IPS-18c (cell line): ENCODE data around the gene LRRC4C.
"Not testable (repeated sequence)": the region's sequence is repeated elsewhere in the genome, so short reads cannot be mapped to it uniquely, and the experiment has no call there.

Experiments
- H3K4me3 ChIP-seq: 2 replicates; pipeline ENCODE4 v1.7.0; 2013; ENCODE audit warnings: low read depth, mild to moderate bottlenecking, low read length, moderate library complexity; ENCODE audit not compliant: insufficient read depth
- H3K9me3 ChIP-seq: one replicate; pipeline ENCODE4 v1.6.1; 2013; ENCODE audit warnings: mild to moderate bottlenecking, low read length, moderate library complexity; ENCODE audit not compliant: control insufficient read depth, insufficient read depth

Gene LRRC4C

GRCh38 chr11:41045266-41045665 is 414.2 kb downstream of the LRRC4C start:
- H3K9me3 ChIP-seq = no peaks in the 10 kb centered on the region

GRCh38 chr11:41044747-41045146 is 414.7 kb downstream of the LRRC4C start:
- Histone ChIP-seq H3K4me3 (no peak overlapping the region), H3K9me3 (no peaks in the 10 kb centered on the region)

More at GRCh38 chr11:41045266-41045665, 414.2 kb downstream of the LRRC4C start:
- no peak overlapping the region for H3K4me3 ChIP-seq

DNA sequence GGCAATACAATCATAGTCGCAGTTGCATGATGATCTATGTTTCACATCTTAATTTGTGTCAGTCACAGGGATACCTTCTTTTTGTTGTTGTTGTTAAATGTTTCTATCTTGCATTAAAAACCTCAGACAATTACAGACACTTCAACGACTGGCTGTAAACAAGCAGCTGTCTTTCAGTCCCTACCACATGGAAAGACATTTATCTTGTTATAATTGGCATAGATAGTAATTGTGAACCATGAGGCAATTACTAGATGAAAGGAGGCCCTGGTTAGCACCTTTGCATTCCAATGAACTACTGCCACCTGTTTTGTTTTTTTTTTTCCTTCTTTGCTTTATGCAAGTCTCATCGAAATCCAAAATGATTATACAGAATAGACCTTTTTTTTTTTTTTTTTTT is 416.8 kb downstream of the LRRC4C start:
- H3K4me3 ChIP-seq = no peak overlapping the region
- H3K9me3 ChIP-seq = no peaks in the 10 kb centered on the region

DNA sequence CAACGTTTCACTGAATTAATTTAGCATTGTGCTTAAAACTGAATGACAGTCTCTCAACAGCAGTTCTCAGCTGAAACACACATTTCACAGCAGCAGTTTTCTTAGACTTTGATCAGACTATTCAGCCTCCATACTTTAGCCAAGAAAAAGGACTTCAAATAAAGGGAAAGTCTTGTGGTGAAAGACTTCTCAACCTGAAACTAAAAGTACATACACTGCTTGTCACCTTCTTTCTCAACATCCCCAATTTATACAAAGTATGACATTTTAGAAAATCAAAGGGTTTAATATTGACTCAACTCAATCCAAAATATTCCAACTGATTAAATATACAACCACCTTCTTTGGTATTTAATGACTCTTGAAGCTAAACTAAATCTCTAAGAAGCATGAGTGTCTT is 419.0 kb downstream of the LRRC4C start:
- no peak overlapping the region for H3K4me3 ChIP-seq
- no peaks in the 10 kb centered on the region for H3K9me3 ChIP-seq

GRCh38 chr11:41039592-41039991 is 419.9 kb downstream of the LRRC4C start:
- Histone ChIP-seq H3K9me3 (no peaks in the 10 kb centered on the region), H3K4me3 (no peak overlapping the region)

DNA sequence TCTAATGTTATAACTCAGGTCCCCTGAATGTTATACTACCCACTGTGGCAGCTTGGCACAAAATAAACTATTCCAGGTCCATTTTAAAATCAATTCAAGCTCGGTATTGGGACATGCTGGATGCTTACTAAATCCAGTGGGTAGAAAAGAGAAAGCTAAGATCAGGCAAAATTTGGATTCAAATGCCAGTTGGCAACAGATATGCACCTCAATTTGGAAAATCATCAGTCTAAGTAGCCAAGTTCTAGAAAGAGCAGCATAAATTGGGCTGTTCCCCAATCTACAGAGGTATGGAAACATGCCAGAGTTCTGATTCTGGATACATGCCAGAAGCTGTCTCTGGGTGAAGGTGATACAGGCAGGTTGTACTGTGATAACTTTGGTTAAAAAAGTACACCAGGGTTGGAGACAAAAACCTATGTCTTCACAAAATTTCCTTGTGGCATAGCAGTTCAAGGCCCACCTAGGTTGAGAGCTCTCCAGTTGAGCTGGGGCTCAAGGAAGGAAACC is 427.8 kb downstream of the LRRC4C start:
- no peaks in the 10 kb centered on the region for H3K9me3 ChIP-seq
- no peak overlapping the region for H3K4me3 ChIP-seq

- no peaks in the 10 kb centered on the region for H3K9me3 ChIP-seq
These were observed 439.2 kb downstream of the LRRC4C start for GRCh38 chr11:41020259-41020658.

DNA sequence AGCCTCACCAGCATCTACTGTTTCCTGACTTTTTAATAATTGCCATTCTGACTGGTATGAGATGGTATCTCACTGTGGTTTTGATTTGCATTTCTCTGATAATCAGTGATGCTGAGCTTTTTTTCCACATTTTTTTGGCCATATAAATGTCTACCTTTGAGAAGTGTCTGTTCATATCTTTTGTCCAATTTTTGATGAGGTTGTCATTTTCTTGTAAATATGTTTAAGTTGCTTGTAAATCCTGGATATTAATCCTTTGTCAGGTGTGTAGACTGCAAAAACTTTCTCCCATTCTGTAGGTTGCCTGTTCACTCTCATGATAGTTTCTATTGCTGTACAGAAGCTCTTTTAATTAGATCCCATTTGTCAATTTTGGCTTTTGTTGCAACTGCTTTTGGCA is 439.8 kb downstream of the LRRC4C start:
- H3K4me3 ChIP-seq, H3K9me3 ChIP-seq: not testable (repeated sequence)

More at GRCh38 chr11:41020259-41020658, 439.2 kb downstream of the LRRC4C start:
- no peak overlapping the region for H3K4me3 ChIP-seq

DNA sequence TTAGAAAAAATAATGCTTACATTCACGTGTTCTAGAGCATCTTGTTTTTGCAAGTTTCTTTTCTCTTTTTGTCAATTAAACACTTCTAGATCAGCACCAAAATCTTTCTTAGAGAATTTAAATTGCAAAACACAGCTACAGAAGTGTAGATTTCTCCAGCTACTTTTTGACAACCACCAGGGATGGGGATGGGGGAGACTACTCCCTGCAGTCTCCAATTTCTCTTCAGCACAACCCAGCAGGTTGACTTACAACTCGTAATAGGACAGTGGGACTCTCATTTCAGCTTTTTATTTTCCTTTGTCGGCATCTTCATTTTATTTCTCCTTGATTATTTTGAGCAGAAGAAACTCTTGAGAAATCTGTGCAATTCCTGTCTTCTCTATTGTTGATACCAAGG is 441.2 kb downstream of the LRRC4C start:
- H3K4me3 ChIP-seq = no peak overlapping the region
- H3K9me3 ChIP-seq = no peaks in the 10 kb centered on the region

GRCh38 chr11:41010361-41011050 is 448.9 kb downstream of the LRRC4C start:
- H3K9me3 ChIP-seq = no peaks in the 10 kb centered on the region
- no peak overlapping the region for H3K4me3 ChIP-seq

DNA sequence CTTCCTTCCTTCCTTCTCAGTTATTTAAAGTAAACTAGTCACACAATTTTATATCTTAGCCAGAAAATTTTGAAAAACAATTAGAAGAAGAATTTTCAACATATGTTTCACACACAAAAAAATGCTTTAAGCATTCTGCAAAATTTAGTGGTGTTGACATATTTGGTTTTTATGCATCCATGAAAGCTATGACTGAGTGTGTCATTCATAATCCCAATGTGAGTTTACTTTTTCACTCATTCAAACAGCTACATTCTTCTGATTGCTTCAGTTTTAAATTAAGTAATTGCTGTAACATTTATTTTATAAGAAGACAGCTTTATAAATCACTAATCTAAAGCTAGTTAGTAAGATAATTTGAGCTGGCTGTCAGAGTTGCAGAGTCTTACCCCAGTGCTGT is 453.5 kb downstream of the LRRC4C start:
- Histone ChIP-seq H3K9me3 (no peaks in the 10 kb centered on the region), H3K4me3 (no peak overlapping the region)

DNA sequence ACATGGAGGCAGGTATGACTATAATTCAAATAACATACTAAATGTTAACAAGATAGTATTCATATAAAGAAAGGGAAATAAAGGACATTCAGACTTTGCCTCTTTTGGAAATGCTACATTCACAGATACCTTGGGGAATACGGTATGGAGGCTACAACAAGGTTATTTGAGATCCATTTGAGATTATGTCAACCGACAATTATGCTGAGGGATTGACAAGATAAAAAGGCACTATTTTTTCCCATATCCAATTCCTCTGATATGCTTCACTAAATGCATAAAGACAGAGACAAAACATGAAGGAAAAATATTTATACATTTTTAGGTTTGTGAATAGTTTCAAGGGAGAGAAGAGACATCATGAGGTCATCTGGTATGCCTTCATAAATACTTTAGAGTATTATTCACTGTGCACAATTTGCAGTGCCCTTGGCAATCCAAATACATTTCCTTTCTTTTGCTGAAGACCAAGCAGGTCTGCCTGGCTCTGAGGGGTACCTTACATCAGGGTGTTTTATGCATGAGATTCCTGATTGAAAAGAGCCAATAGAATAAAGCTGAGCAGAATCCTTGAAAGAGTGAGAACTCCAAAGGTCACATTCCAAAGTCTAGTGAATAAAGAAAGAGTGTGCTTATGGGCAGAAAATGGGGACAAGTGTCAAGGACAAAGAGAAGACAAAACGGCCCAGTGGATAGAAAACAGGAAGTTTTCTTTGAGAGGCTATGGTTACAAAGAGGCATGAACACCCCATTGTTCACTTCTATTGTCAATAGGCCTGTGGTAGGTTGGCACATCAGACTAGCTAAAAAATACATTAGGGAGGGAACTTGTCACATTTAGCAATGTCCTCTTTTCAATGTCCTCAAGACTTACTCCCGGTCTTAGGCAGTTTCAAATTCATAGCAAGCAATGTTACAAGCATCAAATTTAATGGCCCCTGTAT is 455.8 kb downstream of the LRRC4C start:
- H3K4me3 ChIP-seq = no peak overlapping the region
- no peaks in the 10 kb centered on the region for H3K9me3 ChIP-seq

- H3K4me3 ChIP-seq = no peak overlapping the region
- no peaks in the 10 kb centered on the region for H3K9me3 ChIP-seq
These were observed 460.5 kb downstream of the LRRC4C start for GRCh38 chr11:40998920-40999319.

DNA sequence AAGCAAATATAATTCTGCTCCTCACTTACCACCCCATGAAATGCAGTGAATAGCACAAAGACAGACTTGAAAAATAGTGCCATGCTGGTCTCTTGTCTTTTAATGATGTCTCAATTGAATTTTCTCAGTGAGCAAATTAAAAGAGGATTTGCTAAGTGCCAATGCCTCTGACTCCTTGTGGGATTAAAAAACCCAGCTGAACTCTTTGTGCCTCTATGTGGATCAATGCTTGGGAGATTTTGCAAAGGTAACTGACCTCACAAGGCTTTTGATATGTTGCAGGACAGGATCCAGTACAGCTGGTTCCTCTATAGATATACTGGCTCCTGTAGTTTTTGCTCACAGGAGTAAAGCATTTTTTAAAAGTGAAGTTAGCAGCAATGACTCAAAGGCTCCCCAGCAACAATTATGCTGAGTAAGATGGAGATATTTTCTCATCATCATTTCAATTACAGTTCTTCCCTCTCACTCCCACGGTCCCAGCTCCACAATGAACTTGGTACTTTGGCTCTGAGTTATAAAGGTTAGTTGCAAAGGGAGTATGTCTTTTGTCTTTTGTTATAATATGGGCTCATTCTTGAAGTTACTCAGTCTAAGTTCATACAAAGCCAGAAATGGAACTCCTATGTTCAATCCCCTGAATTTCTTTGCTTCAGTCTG is 471.5 kb downstream of the LRRC4C start:
- Histone ChIP-seq H3K4me3 (no peak overlapping the region), H3K9me3 (peaks cover 2% of the 10 kb centered on the region)

GRCh38 chr11:40986320-40986719 is 473.1 kb downstream of the LRRC4C start:
- Histone ChIP-seq H3K4me3 (no peak overlapping the region), H3K9me3 (peaks cover 2% of the 10 kb centered on the region)

GRCh38 chr11:40975076-40975475 is 484.4 kb downstream of the LRRC4C start:
- Histone ChIP-seq H3K9me3 (peaks cover 8% of the 10 kb centered on the region), H3K4me3 (no peak overlapping the region)

GRCh38 chr11:40974186-40974795 is 485.2 kb downstream of the LRRC4C start:
- Histone ChIP-seq H3K9me3 (peaks cover 8% of the 10 kb centered on the region), H3K4me3 (no peak overlapping the region)
